Neural cell (in vitro differentiated cells): ENCODE results near the gene TSPAN4.

Experiments used
- EP300 ChIP-seq: fragments of 450-650 bp; conservative IDR thresholded peaks from 2 replicates; pipeline ENCODE4 v1.6.1; 2014; ENCODE audit warnings: antibody characterized with exemption, mild to moderate bottlenecking, moderate library complexity; ENCODE audit not compliant: poor library complexity, severe bottlenecking
- EZH2 ChIP-seq: fragments of 200-600, 300-800 bp; shearing (Covaris generic), sonication (generic); IDR thresholded peaks from 2 replicates; pipeline ENCODE4 v1.6.1; 2014; ENCODE audit warnings: antibody characterized with exemption, low read length, borderline replicate concordance, mild to moderate bottlenecking; ENCODE audit not compliant: insufficient read depth, poor library complexity, severe bottlenecking
- MXI1 ChIP-seq: fragments of 450-650 bp; conservative IDR thresholded peaks from 2 replicates; pipeline ENCODE4 v1.6.1; 2014; ENCODE audit warnings: antibody characterized with exemption, mild to moderate bottlenecking; ENCODE audit not compliant: poor library complexity, severe bottlenecking
- POLR2AphosphoS5 ChIP-seq: IDR thresholded peaks from 2 replicates; pipeline ENCODE4 v1.6.1; 2012
- SMC3 ChIP-seq: fragments of 450-650 bp; conservative IDR thresholded peaks from 2 replicates; pipeline ENCODE4 v1.6.1; 2014; ENCODE audit warnings: antibody characterized with exemption, mild to moderate bottlenecking, moderate library complexity; ENCODE audit not compliant: poor library complexity
- TAF1 ChIP-seq: IDR thresholded peaks from 2 replicates; pipeline ENCODE4 v1.6.1; 2012; ENCODE audit warnings: low read depth
- TF ChIP-seq, protein P1 (sequence below): fragments of 450-650 bp; IDR thresholded peaks from 2 replicates; pipeline ENCODE4 v1.5.1; 2014; ENCODE audit warnings: antibody characterized with exemption, mild to moderate bottlenecking, moderate library complexity; ENCODE audit not compliant: poor library complexity, severe bottlenecking

DNA sequence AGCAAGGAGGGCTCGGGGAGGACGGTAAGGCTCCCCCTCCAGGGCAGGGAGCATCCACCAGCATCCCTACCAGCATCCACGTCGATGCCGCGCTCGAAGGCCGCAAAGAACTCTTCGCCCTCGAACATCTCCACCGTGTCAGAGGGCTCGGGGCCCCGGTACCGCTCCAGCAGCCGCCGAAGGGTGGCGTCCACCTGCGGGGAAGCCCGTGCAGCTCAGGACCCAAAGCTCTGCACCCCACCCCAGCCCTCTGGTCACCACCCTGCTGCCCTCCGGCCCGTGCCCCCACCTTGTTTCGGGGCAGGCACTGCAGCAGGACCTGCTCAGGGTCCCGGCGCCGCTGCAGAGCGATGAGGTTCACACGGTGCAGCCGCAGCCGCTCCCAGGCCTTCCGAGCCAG is 42.2 kb upstream of the TSPAN4 start:
- TF ChIP-seq EP300 (no peak), SMC3 (no peak), TAF1 (no peak), POLR2AphosphoS5 (no peak), EZH2 (no peak), MXI1 (no peak)
- TF ChIP-seq, protein P1, sequence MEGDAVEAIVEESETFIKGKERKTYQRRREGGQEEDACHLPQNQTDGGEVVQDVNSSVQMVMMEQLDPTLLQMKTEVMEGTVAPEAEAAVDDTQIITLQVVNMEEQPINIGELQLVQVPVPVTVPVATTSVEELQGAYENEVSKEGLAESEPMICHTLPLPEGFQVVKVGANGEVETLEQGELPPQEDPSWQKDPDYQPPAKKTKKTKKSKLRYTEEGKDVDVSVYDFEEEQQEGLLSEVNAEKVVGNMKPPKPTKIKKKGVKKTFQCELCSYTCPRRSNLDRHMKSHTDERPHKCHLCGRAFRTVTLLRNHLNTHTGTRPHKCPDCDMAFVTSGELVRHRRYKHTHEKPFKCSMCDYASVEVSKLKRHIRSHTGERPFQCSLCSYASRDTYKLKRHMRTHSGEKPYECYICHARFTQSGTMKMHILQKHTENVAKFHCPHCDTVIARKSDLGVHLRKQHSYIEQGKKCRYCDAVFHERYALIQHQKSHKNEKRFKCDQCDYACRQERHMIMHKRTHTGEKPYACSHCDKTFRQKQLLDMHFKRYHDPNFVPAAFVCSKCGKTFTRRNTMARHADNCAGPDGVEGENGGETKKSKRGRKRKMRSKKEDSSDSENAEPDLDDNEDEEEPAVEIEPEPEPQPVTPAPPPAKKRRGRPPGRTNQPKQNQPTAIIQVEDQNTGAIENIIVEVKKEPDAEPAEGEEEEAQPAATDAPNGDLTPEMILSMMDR, result no peak
